ENCODE measurements around the gene TASP1. TPM values are rescaled to one million over a fixed set of nuclear protein-coding genes. Genes with fewer than 3 reads are reported as not detected.

TASP1 gene
- total and polyA plus RNA-seq, 7 donors = 4.8 to 13.0 (median 8.3) TPM

DNA sequence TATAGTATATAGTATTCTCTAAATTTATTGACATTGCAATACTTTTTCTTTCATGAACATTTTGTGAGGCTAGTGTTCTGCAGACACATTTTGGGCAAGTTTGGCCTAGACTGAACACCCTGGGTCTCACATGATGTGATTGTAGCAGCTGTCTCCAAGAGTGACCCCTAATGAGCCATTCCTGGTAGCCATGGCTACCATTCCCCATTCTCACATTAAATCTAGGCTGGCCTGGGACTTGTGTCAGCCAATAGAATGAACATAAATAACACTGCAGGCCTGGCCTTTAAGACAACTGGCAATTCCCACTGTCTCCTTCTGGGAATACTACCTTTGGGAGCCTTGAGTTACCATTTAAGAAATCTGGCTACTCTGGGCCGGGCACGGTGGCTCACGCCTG is 38.0 kb upstream of the TASP1 start:
- no peak overlapping the region for H3K27ac ChIP-seq

DNA sequence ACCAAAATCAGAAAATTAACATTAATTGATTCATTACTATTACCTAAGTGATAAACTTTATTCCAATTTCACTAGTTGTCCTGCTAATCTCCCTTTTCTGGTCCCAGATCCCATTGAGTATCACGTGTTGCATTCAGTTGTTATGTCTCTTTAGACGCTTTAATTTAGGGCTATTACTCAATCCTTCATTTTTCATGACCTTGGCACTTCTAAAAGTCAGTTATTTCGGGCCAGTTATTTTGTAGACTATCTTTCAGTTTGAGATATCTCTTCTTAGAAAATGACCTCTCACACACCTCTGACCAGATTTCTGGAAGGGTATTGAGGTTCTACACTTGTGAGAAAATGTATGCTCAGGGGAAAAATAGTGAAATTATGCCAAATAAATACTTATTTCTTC is 34.0 kb upstream of the TASP1 start:
- 83 to 89% methylated on average over 3 of the region's 3 CpGs for WGBS, 2 donors
- Histone ChIP-seq H3K36me3 (no peaks in the 10 kb centered on the region), H3K27me3 (no peaks in the 10 kb centered on the region), H3K4me1 (peaks cover 0 to 5% (median 2%) of the 10 kb centered on the region in 4 donors), H3K4me3 (no peak overlapping the region), H3K9me3 (no peaks in the 10 kb centered on the region), H3K27ac (no peak overlapping the region)
- intact Hi-C loops (cut with DNase I) = no loop called here
- TF ChIP-seq EP300 (IDR thresholded peaks at IDR 0.05) (no peak), POLR2A (IDR thresholded peaks at IDR 0.05) (no peak), POLR2AphosphoS5 (IDR thresholded peaks at IDR 0.05) (no peak)
- TF ChIP-seq, protein P1, sequence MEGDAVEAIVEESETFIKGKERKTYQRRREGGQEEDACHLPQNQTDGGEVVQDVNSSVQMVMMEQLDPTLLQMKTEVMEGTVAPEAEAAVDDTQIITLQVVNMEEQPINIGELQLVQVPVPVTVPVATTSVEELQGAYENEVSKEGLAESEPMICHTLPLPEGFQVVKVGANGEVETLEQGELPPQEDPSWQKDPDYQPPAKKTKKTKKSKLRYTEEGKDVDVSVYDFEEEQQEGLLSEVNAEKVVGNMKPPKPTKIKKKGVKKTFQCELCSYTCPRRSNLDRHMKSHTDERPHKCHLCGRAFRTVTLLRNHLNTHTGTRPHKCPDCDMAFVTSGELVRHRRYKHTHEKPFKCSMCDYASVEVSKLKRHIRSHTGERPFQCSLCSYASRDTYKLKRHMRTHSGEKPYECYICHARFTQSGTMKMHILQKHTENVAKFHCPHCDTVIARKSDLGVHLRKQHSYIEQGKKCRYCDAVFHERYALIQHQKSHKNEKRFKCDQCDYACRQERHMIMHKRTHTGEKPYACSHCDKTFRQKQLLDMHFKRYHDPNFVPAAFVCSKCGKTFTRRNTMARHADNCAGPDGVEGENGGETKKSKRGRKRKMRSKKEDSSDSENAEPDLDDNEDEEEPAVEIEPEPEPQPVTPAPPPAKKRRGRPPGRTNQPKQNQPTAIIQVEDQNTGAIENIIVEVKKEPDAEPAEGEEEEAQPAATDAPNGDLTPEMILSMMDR (IDR thresholded peaks at IDR 0.05) = no peak
- DNase-seq = no peak

More for the DNA sequence above, 38.0 kb upstream of the TASP1 start:
- no peak for DNase-seq
- Histone ChIP-seq H3K4me3 (no peak overlapping the region), H3K36me3 (no peaks in the 10 kb centered on the region), H3K4me1 (peaks cover 0 to 5% (median 2%) of the 10 kb centered on the region in 4 donors), H3K9me3 (no peaks in the 10 kb centered on the region), H3K27me3 (no peaks in the 10 kb centered on the region)
- WGBS, 2 donors = 94 to 97% methylated on average over 3 of the region's 3 CpGs
- TF ChIP-seq, protein P1 (IDR thresholded peaks at IDR 0.05) = no peak
- TF ChIP-seq EP300 (IDR thresholded peaks at IDR 0.05) (no peak), POLR2A (IDR thresholded peaks at IDR 0.05) (no peak), POLR2AphosphoS5 (IDR thresholded peaks at IDR 0.05) (no peak)
- intact Hi-C loops (cut with DNase I) = no loop called here

DNA sequence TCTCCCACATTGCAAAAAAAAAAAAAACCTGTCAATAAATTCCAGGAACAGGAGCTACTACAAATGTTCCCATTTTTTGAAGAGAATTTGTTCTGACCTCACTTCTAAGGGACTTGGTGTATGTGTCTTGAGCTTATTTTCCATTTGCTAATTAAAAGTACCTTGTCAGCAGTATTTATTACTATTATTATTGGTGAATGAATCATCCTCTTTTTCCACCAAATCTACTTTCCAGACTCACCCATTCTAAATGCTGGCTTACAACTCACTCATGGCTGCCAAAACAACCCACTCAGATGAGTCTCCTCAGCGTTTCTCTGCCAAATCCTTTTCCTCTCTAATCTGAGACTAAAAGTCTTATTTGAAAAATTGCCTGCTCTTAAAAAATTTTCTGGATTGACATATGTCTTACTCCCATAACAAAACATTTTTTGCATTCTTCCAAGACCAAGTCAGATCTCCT is 33.2 kb upstream of the TASP1 start:
- Histone ChIP-seq H3K4me1 (peaks cover 0 to 5% (median 2%) of the 10 kb centered on the region in 4 donors), H3K27me3 (no peaks in the 10 kb centered on the region), H3K4me3 (no peak overlapping the region), H3K9me3 (no peaks in the 10 kb centered on the region), H3K36me3 (no peaks in the 10 kb centered on the region), H3K27ac (peak overlapping the region in 2 of 4 donors; percentile 15 to 29)
- no peak for DNase-seq
- intact Hi-C loops (cut with DNase I) = no loop called here
- TF ChIP-seq POLR2A (IDR thresholded peaks at IDR 0.05) (no peak), EP300 (IDR thresholded peaks at IDR 0.05) (no peak), POLR2AphosphoS5 (IDR thresholded peaks at IDR 0.05) (no peak)
- TF ChIP-seq, protein P1 (IDR thresholded peaks at IDR 0.05) = no peak
- 59 to 60% methylated on average over 1 of the region's 1 CpG for WGBS, 2 donors

DNA sequence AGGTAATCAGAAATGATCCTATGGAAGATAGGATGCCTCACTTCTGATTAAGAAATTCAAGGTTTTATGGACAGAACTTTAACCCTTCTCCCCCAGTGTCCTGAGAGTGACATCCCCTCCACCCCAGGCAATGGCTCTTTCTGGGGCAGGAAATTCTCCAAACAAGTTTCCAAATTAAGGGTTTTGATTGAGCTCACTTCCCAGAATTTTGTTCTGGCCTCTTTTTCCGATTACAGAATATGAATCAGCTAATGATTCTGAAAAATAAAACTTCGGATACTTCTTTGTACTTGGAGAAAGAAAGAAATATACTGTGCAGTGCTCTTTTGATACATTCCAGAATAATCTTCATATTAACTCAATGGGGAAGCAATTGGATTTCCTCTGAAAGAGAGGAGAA is 32.8 kb upstream of the TASP1 start:
- intact Hi-C loops (cut with DNase I) = no loop called here
- Histone ChIP-seq H3K36me3 (no peaks in the 10 kb centered on the region), H3K4me3 (no peak overlapping the region), H3K27ac (peak overlapping the region in 2 of 4 donors; percentile 15 to 29), H3K9me3 (no peaks in the 10 kb centered on the region), H3K27me3 (no peaks in the 10 kb centered on the region), H3K4me1 (peaks cover 0 to 5% (median 2%) of the 10 kb centered on the region in 4 donors)
- WGBS, 2 donors = 75 to 85% methylated on average over 2 of the region's 2 CpGs
- no peak for DNase-seq
- no peak for TF ChIP-seq POLR2AphosphoS5 (IDR thresholded peaks at IDR 0.05)
- TF ChIP-seq EP300 (IDR thresholded peaks at IDR 0.05) = no peak
- no peak for TF ChIP-seq POLR2A (IDR thresholded peaks at IDR 0.05)
- TF ChIP-seq, protein P1 (IDR thresholded peaks at IDR 0.05) = no peak

DNA sequence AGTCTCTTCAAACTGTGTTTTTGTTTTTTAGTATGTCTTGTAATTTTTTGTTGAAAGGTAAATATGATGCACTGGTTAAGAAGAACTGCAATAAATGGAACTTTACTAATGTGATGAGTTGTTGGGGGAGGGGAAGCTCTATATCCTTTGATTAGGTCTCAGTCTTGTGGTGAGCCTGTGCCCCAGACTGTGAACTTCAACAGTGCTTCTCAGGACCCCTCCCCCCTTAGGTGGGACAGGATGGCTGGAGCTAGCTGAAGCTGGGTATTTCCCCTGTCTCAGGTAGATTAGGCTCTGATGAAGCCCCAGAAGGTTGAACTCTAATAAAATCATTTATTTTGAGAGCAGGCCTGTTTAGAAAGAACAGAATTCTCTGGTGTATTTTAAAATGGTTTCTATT is 31.4 kb upstream of the TASP1 start:
- no peaks in the 10 kb centered on the region for H3K36me3 ChIP-seq
- no peak overlapping the region for H3K4me3 ChIP-seq
- no peak overlapping the region for H3K27ac ChIP-seq
- intact Hi-C loops (cut with DNase I) = no loop called here
- H3K4me1 ChIP-seq = peaks cover 0 to 5% (median 2%) of the 10 kb centered on the region in 4 donors
- no peak for TF ChIP-seq POLR2A (IDR thresholded peaks at IDR 0.05)
- TF ChIP-seq POLR2AphosphoS5 (IDR thresholded peaks at IDR 0.05) = no peak
- TF ChIP-seq EP300 (IDR thresholded peaks at IDR 0.05) = no peak
- TF ChIP-seq, protein P1 (IDR thresholded peaks at IDR 0.05) = no peak
- no peaks in the 10 kb centered on the region for H3K27me3 ChIP-seq
- H3K9me3 ChIP-seq = no peaks in the 10 kb centered on the region
- DNase-seq = no peak
